Adrenal gland (tissue), 5 donors: ENCODE data around the gene DYSF.

ENCODE experiments used
- CTCF ChIP-seq, 6 experiments: fragments of 450-650 bp in 4 of 6; fragments of 200-600 bp in 2 of 6; sonication (generic) in 1 of 6; IDR thresholded peaks; 1 replicate in 5 of 6; 2 replicates in 1 of 6; pipeline versions ENCODE4 v1.5.1 to v1.8.0; 2016 to 2021; ENCODE audit warnings: antibody characterized with exemption in 6 of 6, mild to moderate bottlenecking in 2 of 6, moderate library complexity in 1 of 6
- POLR2A ChIP-seq, 2 donors: fragments of 450-650 bp; IDR thresholded peaks; one replicate each; pipeline ENCODE4 v1.6.1; 2017; ENCODE audit warnings: antibody characterized with exemption in 2 of 2, mild to moderate bottlenecking in 2 of 2, moderate library complexity in 1 of 2
- donor health status: DM: no; HTN: no; CAD: no.

DNA sequence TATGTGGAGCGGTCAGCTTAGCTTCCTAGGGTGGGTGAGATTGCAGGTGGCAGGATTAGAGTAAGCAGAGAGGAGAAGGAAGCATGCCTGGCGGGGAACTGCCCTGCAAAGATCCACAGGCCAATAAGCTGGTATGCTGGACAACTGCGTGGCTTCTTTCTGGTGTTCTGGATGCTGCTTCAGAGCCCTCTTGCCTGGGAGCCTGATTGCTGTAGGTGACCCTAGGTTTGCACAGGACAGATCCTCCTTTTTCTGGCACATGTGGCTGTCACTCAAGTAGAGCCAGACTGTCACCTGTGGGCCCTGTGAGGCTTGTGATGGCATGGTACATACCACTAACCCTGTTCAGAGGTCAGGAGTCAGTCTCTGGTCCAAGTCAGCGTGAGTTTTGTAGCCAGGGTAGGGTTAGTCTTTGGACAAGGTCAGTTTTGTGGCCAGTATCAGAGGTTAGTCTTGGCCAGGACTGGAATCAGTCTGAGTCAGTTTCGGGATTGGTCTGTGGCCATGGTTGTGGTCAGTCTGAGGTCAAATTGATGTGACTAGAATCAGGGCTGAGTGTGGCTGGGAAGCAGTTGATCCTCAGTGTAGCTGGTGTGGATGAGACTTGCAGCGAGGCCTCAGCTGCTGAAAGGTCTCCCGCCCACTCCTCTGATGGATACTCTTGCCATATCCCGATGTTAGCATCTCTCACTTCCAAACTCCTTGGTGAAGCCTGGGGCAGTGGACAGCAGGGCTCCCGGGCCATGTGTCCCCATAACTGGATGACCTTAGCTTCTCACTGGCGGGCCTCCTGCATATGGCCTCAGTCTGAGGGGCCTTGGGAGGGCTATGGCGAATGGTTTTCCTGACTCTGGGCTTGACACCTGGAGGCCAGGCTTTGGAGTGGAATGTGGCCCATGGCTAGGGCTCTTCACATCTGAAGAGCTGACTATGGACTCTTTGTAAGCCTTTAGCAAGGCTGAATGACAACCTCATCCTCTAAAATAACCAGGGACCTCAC, 260.5 kb downstream of the DYSF start:
- TF ChIP-seq CTCF (IDR thresholded peaks at IDR 0.05) (no peak), POLR2A (IDR thresholded peaks at IDR 0.05) (no peak)
